Ishikawa (cell line): ENCODE data around the gene ASXL1.

ENCODE experiments used
- CEBPB ChIP-seq: IDR thresholded peaks from 2 replicates; pipeline ENCODE4 v1.6.1; 2012
- EP300 ChIP-seq: IDR thresholded peaks from 2 replicates; pipeline ENCODE4 v1.6.1; 2012; ENCODE audit warnings: borderline replicate concordance
- FOXM1 ChIP-seq: IDR thresholded peaks from 2 replicates; pipeline ENCODE4 v1.6.1; 2012; ENCODE audit warnings: low read depth, borderline replicate concordance
- NFIC ChIP-seq: IDR thresholded peaks from 2 replicates; pipeline ENCODE4 v1.6.1; 2012
- REST ChIP-seq: IDR thresholded peaks from 2 replicates; pipeline ENCODE4 v1.6.1; 2012; ENCODE audit warnings: low read depth, mild to moderate bottlenecking
- TAF1 ChIP-seq: IDR thresholded peaks from 2 replicates; pipeline ENCODE4 v1.6.1; 2012; ENCODE audit warnings: low read depth, mild to moderate bottlenecking
- TCF12 ChIP-seq: IDR thresholded peaks from 2 replicates; pipeline ENCODE4 v1.6.1; 2012; ENCODE audit warnings: low read depth
- TEAD4 ChIP-seq: IDR thresholded peaks from 2 replicates; pipeline ENCODE4 v1.6.1; 2012
- YY1 ChIP-seq: IDR thresholded peaks from 2 replicates; pipeline ENCODE4 v1.6.1; 2012; ENCODE audit warnings: low read depth

GRCh38 chr20:32485770-32486478 is 127.8 kb downstream of the ASXL1 start:
- no peak for TF ChIP-seq FOXM1
- no peak for TF ChIP-seq NFIC
- TF ChIP-seq TCF12 = no peak
- TF ChIP-seq REST = no peak
- no peak for TF ChIP-seq YY1
- no peak for TF ChIP-seq TAF1
- no peak for TF ChIP-seq TEAD4
- no peak for TF ChIP-seq CEBPB
- no peak for TF ChIP-seq EP300
